ENCODE data around the gene POP4. TPM values are rescaled to one million over a fixed set of nuclear protein-coding genes. Genes with fewer than 3 reads are reported as not detected.
"Not testable (repeated sequence)": the region's sequence is repeated elsewhere in the genome, so short reads cannot be mapped to it uniquely, and the experiment has no call there.

The POP4 gene
- total RNA-seq, result 63.9 and 66.8 TPM in 2 replicates
- long read RNA-seq, transcript POP4-202 (7 exons, 3,385 nt), result major isoform, 61 of 72 reads
- long read RNA-seq, partial matches to known transcripts, result 5 of 72 reads
- long read RNA-seq, other reads (novel, unspliced or antisense), result 6 of 72 reads

- Mint-ChIP-seq H3K4me1 (peaks cover 16% of the 10 kb centered on the region), H3K27ac (ENCODE audit: unreplicated experiment) (peak within 1 kb of the TSS; percentile 100), H3K9me3 (no peaks in the 10 kb centered on the region), H3K36me3 (ENCODE audit: low read depth) (no peaks in the 10 kb centered on the region), H3K27me3 (ENCODE audit: low read depth) (peaks cover 3% of the 10 kb centered on the region), H3K4me3 (peak within 1 kb of the TSS; percentile 100)
- peak; percentile 92 for DNase-seq (ENCODE audit: low read depth, low spot score)
- TF ChIP-seq CTCF (conservative IDR thresholded peaks at IDR 0.05), result no peak
These were observed at the start of gene POP4 for GRCh38 chr19:29605653-29606419. Gene POP4, plus strand, starts transcription at chr19:29606283. Its CDS starts 36 bp downstream, at chr19:29606319.

- not testable (repeated sequence) for H3K4me1 Mint-ChIP-seq; H3K27ac Mint-ChIP-seq (ENCODE audit: unreplicated experiment); DNase-seq (ENCODE audit: low read depth, low spot score); H3K36me3 Mint-ChIP-seq (ENCODE audit: low read depth); H3K4me3 Mint-ChIP-seq
- peaks cover 57% of the 10 kb centered on the region for H3K27me3 Mint-ChIP-seq (ENCODE audit: low read depth)
- peaks cover 26% of the 10 kb centered on the region for H3K9me3 Mint-ChIP-seq
These were observed 47.0 kb upstream of the POP4 start for GRCh38 chr19:29559110-29559509.

DNA sequence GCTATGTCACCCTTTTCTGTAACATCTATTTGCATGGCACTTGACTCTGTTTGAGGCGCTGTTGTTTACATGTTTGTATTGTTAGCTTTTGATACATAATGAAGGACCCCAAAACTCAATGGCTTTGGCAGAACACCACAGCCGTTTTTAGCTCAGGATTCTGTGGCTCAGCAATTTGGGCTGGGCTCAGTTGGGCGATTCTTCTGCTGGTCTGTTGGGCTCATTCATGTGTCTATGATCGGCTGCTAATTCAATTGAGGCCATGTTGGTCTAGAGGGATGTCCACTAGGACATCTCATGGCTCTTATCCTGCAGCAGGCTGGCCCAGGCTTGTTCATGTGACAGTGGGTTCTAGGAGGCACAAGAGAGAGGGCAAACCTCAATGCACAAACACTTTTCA lies 46.3 kb upstream of the POP4 start:
- H3K4me1 Mint-ChIP-seq, result no peaks in the 10 kb centered on the region
- TF ChIP-seq CTCF (conservative IDR thresholded peaks at IDR 0.05), result no peak

DNA sequence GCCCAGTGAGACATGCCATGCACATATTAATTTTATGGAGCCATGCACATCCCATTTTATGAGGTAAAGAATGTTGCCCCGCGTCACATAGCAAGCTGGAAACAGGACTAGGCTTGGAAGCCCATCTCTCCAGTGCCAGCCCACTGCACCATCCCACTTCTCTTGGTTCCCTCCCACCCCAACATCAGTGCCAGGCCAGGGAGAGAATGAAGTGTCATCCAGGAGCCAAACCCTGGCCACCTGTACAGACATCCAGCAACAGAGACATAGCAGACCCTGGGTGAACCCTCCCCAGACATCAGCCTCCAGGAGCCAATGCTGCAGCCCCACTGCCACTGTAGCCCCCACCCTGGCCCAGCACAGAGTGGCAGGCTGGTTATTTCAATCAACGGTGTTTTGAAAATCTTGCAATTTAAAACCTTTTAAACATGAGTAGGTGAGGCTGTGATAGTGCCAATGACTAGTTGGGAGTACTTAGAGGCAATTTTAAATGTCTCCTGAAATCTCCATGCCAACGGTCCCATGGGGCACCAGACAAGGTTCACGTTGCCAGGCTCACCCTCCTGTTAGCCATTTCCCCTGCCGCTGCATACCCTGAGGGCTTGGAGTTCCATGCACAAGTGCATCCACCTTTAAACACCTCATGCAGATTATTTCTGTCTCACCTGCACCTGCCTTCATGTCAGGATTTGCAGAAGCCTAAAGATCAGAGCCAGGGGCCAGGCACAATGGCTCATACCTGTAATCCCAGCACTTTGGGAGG lies 45.6 kb upstream of the POP4 start:
- H3K27ac Mint-ChIP-seq (ENCODE audit: unreplicated experiment), result no peak overlapping the region
- DNase-seq (ENCODE audit: low read depth, low spot score), result no peak
- H3K36me3 Mint-ChIP-seq (ENCODE audit: low read depth), result no peaks in the 10 kb centered on the region
- peaks cover 15% of the 10 kb centered on the region for H3K9me3 Mint-ChIP-seq
- H3K27me3 Mint-ChIP-seq (ENCODE audit: low read depth), result peaks cover 55% of the 10 kb centered on the region
- TF ChIP-seq CTCF (conservative IDR thresholded peaks at IDR 0.05), result no peak
- H3K4me1 Mint-ChIP-seq, result no peaks in the 10 kb centered on the region
- no peak overlapping the region for H3K4me3 Mint-ChIP-seq

More for the DNA sequence above, 46.3 kb upstream of the POP4 start:
- DNase-seq (ENCODE audit: low read depth, low spot score), result no peak
- Mint-ChIP-seq H3K36me3 (ENCODE audit: low read depth) (no peaks in the 10 kb centered on the region), H3K4me3 (no peak overlapping the region), H3K27me3 (ENCODE audit: low read depth) (peaks cover 55% of the 10 kb centered on the region), H3K27ac (ENCODE audit: unreplicated experiment) (no peak overlapping the region), H3K9me3 (peaks cover 22% of the 10 kb centered on the region)

- Mint-ChIP-seq H3K27ac (ENCODE audit: unreplicated experiment) (no peak overlapping the region), H3K27me3 (ENCODE audit: low read depth) (peaks cover 48% of the 10 kb centered on the region), H3K36me3 (ENCODE audit: low read depth) (no peaks in the 10 kb centered on the region), H3K4me1 (no peaks in the 10 kb centered on the region), H3K4me3 (no peak overlapping the region), H3K9me3 (peaks cover 9% of the 10 kb centered on the region)
- no peak for DNase-seq (ENCODE audit: low read depth, low spot score)
- no peak for TF ChIP-seq CTCF (conservative IDR thresholded peaks at IDR 0.05)
These were observed 44.5 kb upstream of the POP4 start for GRCh38 chr19:29561601-29562000.
